CD14-positive monocyte (primary cell): ENCODE data around the gene PORCN. TPM values are rescaled to one million over a fixed set of nuclear protein-coding genes. Genes with fewer than 3 reads are reported as not detected.

ENCODE experiments used
- DNase-seq, 3 donors: peaks; one replicate each; pipeline ENCODE4 v3.0.0-alpha.2; 2011 to 2022
- H2AFZ ChIP-seq: 2 replicates; pipeline ENCODE4 v1.6.0; 2012; ENCODE audit warnings: mild to moderate bottlenecking, low read depth, low read length, inconsistent platforms; ENCODE audit not compliant: insufficient read depth, poor library complexity, severe bottlenecking
- H3K27ac ChIP-seq, 2 donors: 1 replicate in 1 of 2; 2 replicates in 1 of 2; pipeline ENCODE4 v1.5.1; 2012 to 2013; ENCODE audit warnings: low read length in 2 of 2, control low read depth in 1 of 2, inconsistent platforms in 1 of 2, low read depth in 1 of 2, mild to moderate bottlenecking in 1 of 2
- H3K27me3 ChIP-seq, 2 donors: one replicate each; pipeline versions ENCODE4 v1.6.0 to v1.6.1; 2011 to 2013; ENCODE audit warnings: low read length in 2 of 2; ENCODE audit not compliant: control insufficient read depth in 2 of 2, insufficient read depth in 2 of 2
- H3K36me3 ChIP-seq, 2 donors: replicated peaks in 1 of 2; 1 replicate in 1 of 2; 2 replicates in 1 of 2; pipeline versions ENCODE4 v1.5.1 to v1.6.1; 2012 to 2013; ENCODE audit warnings: low read length in 2 of 2, control low read depth in 1 of 2, inconsistent platforms in 1 of 2, mild to moderate bottlenecking in 1 of 2; ENCODE audit not compliant: insufficient read depth in 2 of 2, control insufficient read depth in 1 of 2
- H3K4me1 ChIP-seq, 2 donors: 1 replicate in 1 of 2; 2 replicates in 1 of 2; pipeline versions ENCODE4 v1.5.1 to v1.6.1; 2012 to 2013; ENCODE audit warnings: low read length in 2 of 2, control low read depth in 1 of 2, inconsistent platforms in 1 of 2, mild to moderate bottlenecking in 1 of 2, moderate library complexity in 1 of 2; ENCODE audit not compliant: insufficient read depth in 2 of 2, control insufficient read depth in 1 of 2
- H3K4me2 ChIP-seq: replicated peaks from 2 replicates; pipeline ENCODE3; 2012; ENCODE audit warnings: low read length, moderate library complexity, mild to moderate bottlenecking; ENCODE audit not compliant: poor library complexity, severe bottlenecking; ENCODE audit errors: extremely low read depth
- H3K4me3 ChIP-seq, 3 experiments: fragments of 200-600 bp in 1 of 3; sonication (generic) in 1 of 3; replicated peaks in 1 of 3; 1 replicate in 2 of 3; 2 replicates in 1 of 3; pipeline ENCODE4 v1.5.1; 2011 to 2013; ENCODE audit warnings: low read length in 3 of 3, mild to moderate bottlenecking in 3 of 3, control low read depth in 2 of 3, low read depth in 2 of 3, inconsistent platforms in 1 of 3, moderate library complexity in 1 of 3
- H3K79me2 ChIP-seq: 2 replicates; pipeline ENCODE4 v1.6.0; 2012; ENCODE audit warnings: mild to moderate bottlenecking, control low read depth, inconsistent platforms, low read length, moderate library complexity; ENCODE audit not compliant: insufficient read depth
- H3K9ac ChIP-seq: 2 replicates; pipeline ENCODE4 v1.6.0; 2017; ENCODE audit warnings: low read length, mild to moderate bottlenecking; ENCODE audit not compliant: insufficient read depth, poor library complexity, severe bottlenecking
- H3K9me3 ChIP-seq, 2 donors: replicated peaks in 1 of 2; 1 replicate in 1 of 2; 2 replicates in 1 of 2; pipeline versions ENCODE4 v1.5.1 to v1.6.1; 2012 to 2013; ENCODE audit warnings: low read length in 2 of 2, control low read depth in 1 of 2; ENCODE audit not compliant: control insufficient read depth in 1 of 2, insufficient read depth in 1 of 2
- H4K20me1 ChIP-seq: 2 replicates; pipeline ENCODE4 v1.6.0; 2012; ENCODE audit warnings: mild to moderate bottlenecking, low read length, control low read depth, moderate library complexity; ENCODE audit not compliant: insufficient read depth
- H3K27ac Mint-ChIP-seq, 7 donors: one replicate each; pipeline ENCODE4 v1.8.0; 2020; ENCODE audit warnings: mild to moderate bottlenecking in 7 of 7, mixed read lengths in 7 of 7, moderate library complexity in 6 of 7, inconsistent platforms in 2 of 7
- H3K27me3 Mint-ChIP-seq, 3 donors: one replicate each; pipeline ENCODE4 v1.8.0; 2021 to 2022; ENCODE audit warnings: low read depth in 3 of 3, mild to moderate bottlenecking in 3 of 3, mixed read lengths in 3 of 3, moderate library complexity in 3 of 3, inconsistent platforms in 1 of 3
- H3K36me3 Mint-ChIP-seq, 2 donors: one replicate each; pipeline ENCODE4 v1.8.0; 2020; ENCODE audit warnings: mixed read lengths in 2 of 2, inconsistent platforms in 1 of 2, mild to moderate bottlenecking in 1 of 2
- H3K4me1 Mint-ChIP-seq: one replicate; pipeline ENCODE4 v1.8.0; 2020; ENCODE audit warnings: mild to moderate bottlenecking, mixed read lengths
- H3K4me3 Mint-ChIP-seq, 2 donors: one replicate each; pipeline ENCODE4 v1.8.0; 2020; ENCODE audit warnings: mild to moderate bottlenecking in 2 of 2, mixed read lengths in 2 of 2, moderate library complexity in 1 of 2
- H3K9me3 Mint-ChIP-seq, 7 donors: one replicate each; pipeline ENCODE4 v1.8.0; 2020 to 2022; ENCODE audit warnings: mixed read lengths in 7 of 7, mild to moderate bottlenecking in 6 of 7, moderate library complexity in 6 of 7, inconsistent platforms in 2 of 7
- CTCF ChIP-seq: fragments of 200-600 bp; IDR thresholded peaks from one replicate; pipeline ENCODE4 v1.8.0; 2022; ENCODE audit warnings: antibody characterized with exemption, mild to moderate bottlenecking
- WGBS: methylation state at CpG from one replicate; pipeline ENCODE4 v1.1.5; 2013; ENCODE audit warnings: missing lambda C conversion rate; ENCODE audit not compliant: insufficient coverage; 5-methylcytosine and 5-hydroxymethylcytosine counted together
- intact Hi-C, 2 donors: fragments of 100-400 bp; cut with micrococcal nuclease; formaldehyde crosslinking; loops; one replicate each; pipeline versions ENCODE4 v1.15.0 to v1.15.1; 2023
- polyA plus RNA-seq, 3 donors: library from polyadenylated mRNA; depleted of rRNA in 1 of 3; unstranded in 2 of 3; stranded (reverse) in 1 of 3; fragments of 300-500 nt in 2 of 3; fragments of >200 nt in 1 of 3; fragmentation: Illumina TruSeq in 2 of 3; gene quantifications; 1 replicate in 2 of 3; 2 replicates in 1 of 3; pipeline ENCODE4 v1.2.3, GENCODE V29; 2012 to 2021

PORCN gene
- polyA plus RNA-seq, 3 donors: 7.5 to 10.5 (median 7.8) TPM

GRCh38 chrX:48492293-48492910 is 16.4 kb upstream of the PORCN start:
- H3K4me2 ChIP-seq: no peak overlapping the region
- intact Hi-C loops: no loop called here

GRCh38 chrX:48493890-48494364 is 14.9 kb upstream of the PORCN start:
- peaks cover 2 to 7% (median 2%) of the 10 kb centered on the region in 3 donors for H3K27me3 Mint-ChIP-seq
- Histone ChIP-seq H3K9me3 (no peaks in the 10 kb centered on the region), H3K79me2 (no peaks in the 10 kb centered on the region), H3K4me3 (no peak overlapping the region), H2AFZ (no peak overlapping the region), H3K4me1 (peaks cover 8 to 12% of the 10 kb centered on the region in 2 donors), H3K27ac (no peak overlapping the region), H3K36me3 (no peaks in the 10 kb centered on the region), H3K9ac (no peak overlapping the region), H4K20me1 (no peaks in the 10 kb centered on the region), H3K27me3 (no peaks in the 10 kb centered on the region), H3K4me2 (no peak overlapping the region)
- intact Hi-C loops: no loop called here
- peaks cover 0 to 3% (median 0%) of the 10 kb centered on the region in 7 donors for H3K9me3 Mint-ChIP-seq
- H3K4me3 Mint-ChIP-seq: no peak overlapping the region
- TF ChIP-seq CTCF: no peak
- no peaks in the 10 kb centered on the region for H3K36me3 Mint-ChIP-seq
- no CpG with 5 or more reads among the region's 10 CpGs for WGBS
- H3K27ac Mint-ChIP-seq: no peak overlapping the region
- peaks cover 11% of the 10 kb centered on the region for H3K4me1 Mint-ChIP-seq
- peak in 2 of 3 donors; percentile 12 to 22 for DNase-seq

More at GRCh38 chrX:48492293-48492910, 16.4 kb upstream of the PORCN start:
- Histone ChIP-seq H3K4me1 (peaks cover 10 to 12% of the 10 kb centered on the region in 2 donors), H3K4me3 (no peak overlapping the region), H3K36me3 (no peaks in the 10 kb centered on the region), H3K9ac (no peak overlapping the region), H3K9me3 (no peaks in the 10 kb centered on the region), H2AFZ (peak overlapping the region; percentile 61), H3K79me2 (no peaks in the 10 kb centered on the region), H4K20me1 (no peaks in the 10 kb centered on the region), H3K27ac (peak overlapping the region; percentile 25 to 62), H3K27me3 (no peaks in the 10 kb centered on the region)
- Mint-ChIP-seq H3K36me3 (no peaks in the 10 kb centered on the region), H3K4me1 (peaks cover 13% of the 10 kb centered on the region), H3K4me3 (no peak overlapping the region), H3K27ac (peak overlapping the region; percentile 58 to 91 (median 83)), H3K9me3 (peaks cover 0 to 3% (median 0%) of the 10 kb centered on the region in 7 donors), H3K27me3 (peaks cover 0 to 9% (median 2%) of the 10 kb centered on the region in 3 donors)
- 0% methylated on average over 1 of the region's 7 CpGs for WGBS
- TF ChIP-seq CTCF: no peak
- DNase-seq: peak; percentile 54 to 78 (median 60)
